HG03103 (cell line): ENCODE data around the gene TRIP11.
"Not testable (repeated sequence)": the region's sequence is repeated elsewhere in the genome, so short reads cannot be mapped to it uniquely, and the experiment has no call there.

Experiments used
- ATAC-seq: cut with Tn5 transposase; IDR thresholded peaks from one replicate; pipeline ENCODE4 v1.9.1; 2021; ENCODE audit warnings: low read depth; ENCODE audit not compliant: unreplicated experiment

Gene TRIP11

GRCh38 chr14:92039719-92040430 lies at the start of gene TRIP11:
TRIP11 (minus strand) TSS chr14:92040059; CDS start chr14:92039685, 374 bp downstream.
- ATAC-seq = peak; percentile 85

- ATAC-seq = no peak
Measured at GRCh38 chr14:92088494-92088893, 48.6 kb upstream of the TRIP11 start.

- ATAC-seq = no peak
Measured at GRCh38 chr14:92074555-92074954, 34.7 kb upstream of the TRIP11 start.

- ATAC-seq = no peak
Measured at GRCh38 chr14:92058006-92058917, 18.4 kb upstream of the TRIP11 start.

- ATAC-seq = no peak
Measured at GRCh38 chr14:92049781-92050180, 9.9 kb upstream of the TRIP11 start.

- not testable (repeated sequence) for ATAC-seq
Measured at GRCh38 chr14:92049221-92049620, 9.4 kb upstream of the TRIP11 start.

- ATAC-seq = not testable (repeated sequence)
Measured at GRCh38 chr14:92045904-92046303, 6.0 kb upstream of the TRIP11 start.

- not testable (repeated sequence) for ATAC-seq
Measured at GRCh38 chr14:92041766-92042165, 1.9 kb upstream of the TRIP11 start.

- ATAC-seq = no peak
Measured at GRCh38 chr14:92041203-92041602, 1.3 kb upstream of the TRIP11 start.

GRCh38 chr14:92040431-92041051 lies 682 bp upstream of the TRIP11 start:
- no peak for ATAC-seq

- ATAC-seq = no peak
Measured at GRCh38 chr14:92039063-92039718, 668 bp downstream of the TRIP11 start.

- no peak for ATAC-seq
Measured at GRCh38 chr14:92037989-92038388, 1.9 kb downstream of the TRIP11 start.

GRCh38 chr14:92035890-92036289 lies 4.0 kb downstream of the TRIP11 start:
- ATAC-seq = no peak

- ATAC-seq = no peak
Measured at GRCh38 chr14:92033906-92034687, 5.8 kb downstream of the TRIP11 start.

- no peak for ATAC-seq
Measured at GRCh38 chr14:92033433-92033832, 6.4 kb downstream of the TRIP11 start.

- ATAC-seq = no peak
Measured at GRCh38 chr14:92026548-92027190, 13.2 kb downstream of the TRIP11 start.

GRCh38 chr14:92022036-92022435 lies 17.8 kb downstream of the TRIP11 start:
- no peak for ATAC-seq

GRCh38 chr14:92021523-92021922 lies 18.3 kb downstream of the TRIP11 start:
- no peak for ATAC-seq

- no peak for ATAC-seq
Measured at GRCh38 chr14:92014040-92014439, 25.8 kb downstream of the TRIP11 start.
